ENCODE results near the gene CIC.
"Not testable (repeated sequence)": the region's sequence is repeated elsewhere in the genome, so short reads cannot be mapped to it uniquely, and the experiment has no call there.

The CIC gene

GRCh38 chr19:42335971-42336370 is 66.9 kb downstream of the CIC start:
- no peak for DNase-seq

GRCh38 chr19:42339126-42339860 is 70.2 kb downstream of the CIC start:
- not testable (repeated sequence) for DNase-seq

GRCh38 chr19:42339922-42340321 is 70.9 kb downstream of the CIC start:
- not testable (repeated sequence) for DNase-seq

GRCh38 chr19:42343344-42344110 is 74.5 kb downstream of the CIC start:
- no peak for DNase-seq

- DNase-seq = no peak
Measured at GRCh38 chr19:42344336-42344893, 75.4 kb downstream of the CIC start.
